HFF-Myc (cell line): ENCODE measurements around the gene NDUFV2.

Source experiments
- DNase-seq: peaks from one replicate; pipeline ENCODE4 v3.0.0-alpha.2; 2011; ENCODE audit warnings: low read depth; ENCODE audit errors: extremely low read depth
- H3K4me3 ChIP-seq: replicated peaks from 2 replicates; pipeline ENCODE4 v1.5.1; 2011; ENCODE audit warnings: low read depth, mild to moderate bottlenecking, control low read depth, low read length
- TF ChIP-seq, protein P1 (sequence below): IDR thresholded peaks from 2 replicates; pipeline ENCODE4 v1.5.1; 2012; ENCODE audit warnings: mild to moderate bottlenecking, low read depth, low read length, control low read depth; ENCODE audit errors: missing control alignments

Gene NDUFV2

DNA sequence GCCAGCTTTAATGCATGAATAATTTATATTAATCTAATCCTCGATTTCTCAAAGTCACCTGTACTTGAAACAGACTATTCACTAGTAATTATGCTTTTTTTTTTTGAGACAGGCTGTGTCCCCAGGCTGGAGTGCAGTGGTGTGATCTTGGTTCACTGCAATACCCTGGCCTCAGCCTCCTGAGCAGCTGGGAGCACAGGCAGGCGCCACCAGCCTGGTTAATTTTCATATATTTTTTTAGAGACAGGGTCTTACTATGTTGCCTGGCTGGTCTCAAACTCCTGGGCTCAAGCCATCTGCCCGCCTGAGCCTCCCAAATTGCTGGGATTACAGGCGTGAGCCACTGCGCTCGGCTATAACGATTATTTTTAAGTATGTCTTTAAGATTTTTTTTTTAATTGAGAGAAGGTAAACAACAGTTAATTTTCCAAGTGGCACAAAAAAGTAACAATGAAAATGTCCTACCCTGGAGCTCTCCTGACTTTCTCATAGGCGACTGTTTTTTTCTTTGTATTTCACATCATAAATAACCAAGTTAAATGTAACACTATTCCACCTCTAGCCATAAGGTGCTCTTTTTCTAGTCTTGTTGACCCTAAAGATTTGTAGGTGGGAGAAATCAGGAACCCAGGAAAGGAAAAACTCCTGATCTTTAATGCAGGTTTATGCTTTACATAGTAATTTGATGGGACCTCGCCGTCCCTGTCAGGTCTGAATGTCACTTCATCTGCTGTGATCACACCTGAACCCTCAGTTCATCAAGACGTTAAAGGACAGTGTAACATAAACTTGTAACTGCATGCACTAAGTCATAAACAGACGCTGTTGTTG is 32.8 kb downstream of the NDUFV2 start:
- DNase-seq = no peak
- peak overlapping the region; percentile 56 for H3K4me3 ChIP-seq
- TF ChIP-seq, protein P1, sequence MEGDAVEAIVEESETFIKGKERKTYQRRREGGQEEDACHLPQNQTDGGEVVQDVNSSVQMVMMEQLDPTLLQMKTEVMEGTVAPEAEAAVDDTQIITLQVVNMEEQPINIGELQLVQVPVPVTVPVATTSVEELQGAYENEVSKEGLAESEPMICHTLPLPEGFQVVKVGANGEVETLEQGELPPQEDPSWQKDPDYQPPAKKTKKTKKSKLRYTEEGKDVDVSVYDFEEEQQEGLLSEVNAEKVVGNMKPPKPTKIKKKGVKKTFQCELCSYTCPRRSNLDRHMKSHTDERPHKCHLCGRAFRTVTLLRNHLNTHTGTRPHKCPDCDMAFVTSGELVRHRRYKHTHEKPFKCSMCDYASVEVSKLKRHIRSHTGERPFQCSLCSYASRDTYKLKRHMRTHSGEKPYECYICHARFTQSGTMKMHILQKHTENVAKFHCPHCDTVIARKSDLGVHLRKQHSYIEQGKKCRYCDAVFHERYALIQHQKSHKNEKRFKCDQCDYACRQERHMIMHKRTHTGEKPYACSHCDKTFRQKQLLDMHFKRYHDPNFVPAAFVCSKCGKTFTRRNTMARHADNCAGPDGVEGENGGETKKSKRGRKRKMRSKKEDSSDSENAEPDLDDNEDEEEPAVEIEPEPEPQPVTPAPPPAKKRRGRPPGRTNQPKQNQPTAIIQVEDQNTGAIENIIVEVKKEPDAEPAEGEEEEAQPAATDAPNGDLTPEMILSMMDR = no peak

- DNase-seq = peak; percentile 9
- TF ChIP-seq, protein P1 = no peak
- H3K4me3 ChIP-seq = peak overlapping the region; percentile 56
Observed at GRCh38 chr18:9135912-9136314, 33.4 kb downstream of the NDUFV2 start.

DNA sequence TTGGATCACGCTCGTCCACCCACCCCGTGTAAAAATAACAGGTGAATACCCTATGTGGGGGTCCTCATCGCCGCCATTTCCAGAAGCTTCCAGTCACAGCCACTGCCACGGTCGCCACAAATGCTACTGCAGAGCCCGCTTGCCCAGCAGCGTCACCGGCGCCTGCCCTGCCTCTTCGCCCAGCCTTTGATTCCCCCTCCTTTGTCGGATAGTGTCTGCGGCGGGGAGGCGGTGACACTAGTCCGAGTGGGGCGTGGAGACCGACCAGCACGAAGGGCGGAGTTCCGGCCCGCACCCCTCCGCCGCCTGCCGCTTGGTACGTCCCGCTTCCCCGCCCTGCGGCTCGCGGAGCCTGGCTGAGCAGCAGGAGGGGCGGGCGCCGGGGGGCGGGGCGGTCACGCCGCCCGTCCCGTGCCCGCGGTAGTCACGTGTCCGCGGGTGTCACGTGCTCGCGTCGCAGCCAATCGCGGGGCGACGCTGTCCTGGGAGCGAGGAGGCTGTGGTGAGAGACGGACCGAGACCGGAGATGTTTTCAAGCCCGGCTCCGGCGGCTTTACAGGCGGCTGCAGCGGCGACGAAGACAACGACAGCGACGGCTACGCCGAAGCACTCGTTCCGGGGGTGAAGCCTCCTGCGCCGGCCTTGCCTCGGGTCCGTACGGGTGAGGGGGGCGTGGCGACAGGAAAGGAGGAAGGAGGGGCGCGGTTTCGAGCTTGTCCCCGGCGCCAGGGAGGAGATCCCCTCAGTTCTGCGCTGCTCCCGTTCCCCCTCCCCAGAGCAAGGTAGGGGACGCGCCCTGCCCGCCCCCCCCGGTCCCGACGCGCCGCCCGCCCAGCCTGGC is 34.0 kb downstream of the NDUFV2 start, which contains the start of gene ANKRD12:
TSS of gene ANKRD12 (plus strand) at position 467 of the 841 bp plus-strand sequence. CDS start 45,652 bp downstream, outside the sequence.
- TF ChIP-seq, protein P1 = no peak
- H3K4me3 ChIP-seq = peak within 1 kb of the TSS; percentile 56
- peak; percentile 82 for DNase-seq

GRCh38 chr18:9137168-9138066 is 34.9 kb downstream of the NDUFV2 start:
- DNase-seq = peak; percentile 33
- peak overlapping the region; percentile 56 for H3K4me3 ChIP-seq
- TF ChIP-seq, protein P1 = no peak

- TF ChIP-seq, protein P1 = no peak
- no peak for DNase-seq
- H3K4me3 ChIP-seq = no peak overlapping the region
Observed at GRCh38 chr18:9139400-9140039, 37.0 kb downstream of the NDUFV2 start.
